ENCODE results near the gene SCAMP2. TPM values are rescaled to one million over a fixed set of nuclear protein-coding genes. Genes with fewer than 3 reads are reported as not detected.
"Not testable (repeated sequence)": the region's sequence is repeated elsewhere in the genome, so short reads cannot be mapped to it uniquely, and the experiment has no call there.

Gene SCAMP2, protein sequence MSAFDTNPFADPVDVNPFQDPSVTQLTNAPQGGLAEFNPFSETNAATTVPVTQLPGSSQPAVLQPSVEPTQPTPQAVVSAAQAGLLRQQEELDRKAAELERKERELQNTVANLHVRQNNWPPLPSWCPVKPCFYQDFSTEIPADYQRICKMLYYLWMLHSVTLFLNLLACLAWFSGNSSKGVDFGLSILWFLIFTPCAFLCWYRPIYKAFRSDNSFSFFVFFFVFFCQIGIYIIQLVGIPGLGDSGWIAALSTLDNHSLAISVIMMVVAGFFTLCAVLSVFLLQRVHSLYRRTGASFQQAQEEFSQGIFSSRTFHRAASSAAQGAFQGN
- total RNA-seq = 115 TPM
- long read RNA-seq, transcript SCAMP2-211 (6 exons, 867 nt) = minor isoform, 8 of 230 reads
- long read RNA-seq, transcript SCAMP2-201 (9 exons, 2,453 nt) = major isoform, 174 of 230 reads
- long read RNA-seq, partial matches to known transcripts = 26 of 230 reads
- long read RNA-seq, other reads (novel, unspliced or antisense) = 20 of 230 reads

DNA sequence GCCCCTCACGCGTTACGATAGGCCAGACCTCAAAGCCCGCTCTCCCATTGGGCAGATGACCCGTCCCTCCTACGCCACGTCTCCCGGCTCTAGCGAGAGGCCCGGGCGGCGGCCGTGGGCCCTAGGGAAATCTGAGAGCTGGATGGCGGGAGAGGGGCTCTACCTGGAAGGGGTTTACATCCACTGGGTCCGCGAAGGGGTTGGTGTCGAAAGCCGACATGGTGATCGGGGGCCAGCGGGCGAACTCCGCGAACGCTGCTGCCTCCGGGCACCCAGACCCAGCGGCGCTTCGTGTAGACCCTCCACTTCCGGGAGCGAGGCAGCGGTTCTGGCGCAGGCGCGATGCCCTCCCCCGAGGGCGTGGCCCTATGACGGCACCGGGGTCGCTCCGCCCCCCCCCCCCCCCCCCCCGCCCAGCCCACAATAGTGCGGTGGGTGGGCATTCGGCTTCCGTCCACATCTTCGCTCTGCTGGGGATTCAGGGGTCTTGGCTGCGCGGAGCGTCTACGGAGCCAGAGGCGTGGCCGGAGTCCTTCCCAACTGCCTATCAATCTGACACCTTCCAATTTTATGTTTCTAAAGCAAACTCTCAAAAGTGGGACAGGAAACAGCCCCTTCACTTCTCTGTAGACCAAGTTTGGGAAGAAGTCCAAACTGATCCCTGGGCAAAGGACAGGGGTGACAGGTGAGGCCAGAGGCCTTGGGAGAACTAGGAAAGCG lies at the start of gene SCAMP2:
SCAMP2 (minus strand) TSS at position 330 of the 720 bp plus-strand sequence; CDS start at position 220, 110 bp downstream.
- intact Hi-C loops (cut with DNase I) = no loop called here
- Histone ChIP-seq H3K4me3 (peak within 1 kb of the TSS; percentile 70), H3K27me3 (no peaks in the 10 kb centered on the region), H3K27ac (peak within 1 kb of the TSS; percentile 97), H3K9me3 (no peaks in the 10 kb centered on the region), H3K36me3 (no peaks in the 10 kb centered on the region), H3K4me1 (peaks cover 42% of the 10 kb centered on the region)
- TF ChIP-seq, protein P1, sequence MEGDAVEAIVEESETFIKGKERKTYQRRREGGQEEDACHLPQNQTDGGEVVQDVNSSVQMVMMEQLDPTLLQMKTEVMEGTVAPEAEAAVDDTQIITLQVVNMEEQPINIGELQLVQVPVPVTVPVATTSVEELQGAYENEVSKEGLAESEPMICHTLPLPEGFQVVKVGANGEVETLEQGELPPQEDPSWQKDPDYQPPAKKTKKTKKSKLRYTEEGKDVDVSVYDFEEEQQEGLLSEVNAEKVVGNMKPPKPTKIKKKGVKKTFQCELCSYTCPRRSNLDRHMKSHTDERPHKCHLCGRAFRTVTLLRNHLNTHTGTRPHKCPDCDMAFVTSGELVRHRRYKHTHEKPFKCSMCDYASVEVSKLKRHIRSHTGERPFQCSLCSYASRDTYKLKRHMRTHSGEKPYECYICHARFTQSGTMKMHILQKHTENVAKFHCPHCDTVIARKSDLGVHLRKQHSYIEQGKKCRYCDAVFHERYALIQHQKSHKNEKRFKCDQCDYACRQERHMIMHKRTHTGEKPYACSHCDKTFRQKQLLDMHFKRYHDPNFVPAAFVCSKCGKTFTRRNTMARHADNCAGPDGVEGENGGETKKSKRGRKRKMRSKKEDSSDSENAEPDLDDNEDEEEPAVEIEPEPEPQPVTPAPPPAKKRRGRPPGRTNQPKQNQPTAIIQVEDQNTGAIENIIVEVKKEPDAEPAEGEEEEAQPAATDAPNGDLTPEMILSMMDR (IDR thresholded peaks at IDR 0.05) = no peak
- ATAC-seq (peak; percentile 95), DNase-seq (peak; percentile 97)

DNA sequence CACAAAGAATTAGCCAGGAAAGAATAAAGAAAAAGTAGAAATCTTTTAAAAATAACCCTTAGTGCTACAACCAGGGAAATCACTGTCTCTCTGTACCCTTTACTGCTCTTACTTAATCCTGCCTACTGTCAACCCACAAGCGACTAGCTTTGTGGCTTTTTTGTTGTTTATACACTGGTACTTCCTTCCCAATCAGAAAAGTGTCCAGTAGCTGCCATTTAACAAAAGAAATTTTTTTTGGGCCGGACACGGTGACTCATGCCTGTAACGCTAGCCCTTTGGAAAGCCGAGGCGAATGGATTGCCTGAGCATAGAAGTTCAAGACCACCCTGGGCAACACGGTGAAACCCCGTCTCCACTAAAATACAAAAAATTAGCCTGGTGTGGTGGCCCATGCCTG lies 47.3 kb upstream of the SCAMP2 start:
- no peaks in the 10 kb centered on the region for H3K27me3 ChIP-seq
- H3K27ac ChIP-seq = no peak overlapping the region
- peak; percentile 17 for DNase-seq
- no peak overlapping the region for H3K4me3 ChIP-seq
- peak; percentile 54 for ATAC-seq
- H3K36me3 ChIP-seq = peaks cover 99% of the 10 kb centered on the region
- H3K9me3 ChIP-seq = no peaks in the 10 kb centered on the region
- TF ChIP-seq, protein P1 (IDR thresholded peaks at IDR 0.05) = no peak
- intact Hi-C loops (cut with DNase I) = no loop called here
- peaks cover 8% of the 10 kb centered on the region for H3K4me1 ChIP-seq

DNA sequence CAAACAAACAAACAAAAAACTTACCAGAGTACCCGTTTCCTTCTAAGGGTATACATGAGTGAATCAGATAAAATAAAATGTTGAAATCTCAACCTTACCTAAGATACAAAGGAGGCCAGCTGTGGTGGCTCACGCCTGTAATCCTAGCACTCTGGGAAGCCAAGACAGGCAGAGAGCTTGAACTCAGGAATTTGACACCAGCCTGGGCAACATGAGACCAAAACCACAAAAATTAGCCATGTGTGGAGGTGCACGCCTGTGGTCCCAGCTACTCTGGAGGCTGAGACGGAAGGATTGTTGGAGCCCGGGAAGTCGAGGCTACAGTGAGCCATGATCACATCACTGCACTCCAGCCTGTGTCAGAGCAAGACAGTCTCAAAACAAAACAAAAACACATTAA lies 44.5 kb upstream of the SCAMP2 start:
- TF ChIP-seq, protein P1 (IDR thresholded peaks at IDR 0.05) = no peak
- intact Hi-C loops (cut with DNase I) = no loop called here
- DNase-seq = peak; percentile 12
- no peak overlapping the region for H3K4me3 ChIP-seq
- no peaks in the 10 kb centered on the region for H3K9me3 ChIP-seq
- peaks cover 8% of the 10 kb centered on the region for H3K4me1 ChIP-seq
- no peak overlapping the region for H3K27ac ChIP-seq
- ATAC-seq = no peak
- peaks cover 91% of the 10 kb centered on the region for H3K36me3 ChIP-seq
- H3K27me3 ChIP-seq = no peaks in the 10 kb centered on the region

DNA sequence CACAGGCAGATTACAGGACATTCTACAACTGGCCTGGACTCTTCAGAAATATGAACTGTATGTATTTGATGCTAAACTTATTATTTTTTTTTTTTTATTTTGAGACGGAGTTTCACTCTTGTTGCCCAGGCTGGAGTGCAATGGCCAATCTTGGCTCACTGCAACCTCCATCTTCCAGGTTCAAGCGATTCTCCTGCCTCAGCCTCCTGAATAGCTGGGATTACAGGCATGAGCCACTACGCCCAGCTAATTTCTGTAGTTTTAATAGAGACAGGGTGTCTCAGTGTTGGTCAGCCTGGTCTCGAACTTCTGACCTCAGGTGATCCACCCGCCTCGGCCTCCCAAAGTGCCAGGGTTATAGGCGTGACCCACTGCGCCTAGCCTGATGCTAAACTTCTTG lies 40.6 kb upstream of the SCAMP2 start:
- H3K4me1 ChIP-seq; H3K27me3 ChIP-seq; H3K9me3 ChIP-seq; H3K27ac ChIP-seq; intact Hi-C loops (cut with DNase I); ATAC-seq; H3K4me3 ChIP-seq: not testable (repeated sequence)
- peaks cover 53% of the 10 kb centered on the region for H3K36me3 ChIP-seq
- peak; percentile 17 for DNase-seq

DNA sequence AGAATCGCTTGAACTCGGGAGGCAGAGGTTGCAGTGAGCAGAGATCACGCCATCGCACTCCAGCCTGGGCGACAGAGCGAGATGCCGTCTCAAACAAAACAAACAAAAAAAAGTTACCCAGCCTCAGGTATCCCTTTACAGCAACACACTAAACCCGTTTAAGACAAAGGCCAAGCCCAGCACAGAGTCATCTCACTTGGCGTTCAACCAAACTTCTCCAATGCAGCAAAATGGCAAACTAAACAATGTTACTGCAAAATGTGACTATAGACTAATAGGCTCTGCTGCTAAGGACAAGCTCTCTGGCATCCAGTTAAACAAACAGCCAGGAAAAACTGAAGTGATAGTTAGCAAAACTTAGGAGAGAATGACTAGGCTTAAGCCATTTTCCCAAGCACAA lies 39.9 kb upstream of the SCAMP2 start:
- ATAC-seq = no peak
- TF ChIP-seq, protein P1 (IDR thresholded peaks at IDR 0.05) = no peak
- intact Hi-C loops (cut with DNase I) = no loop called here

DNA sequence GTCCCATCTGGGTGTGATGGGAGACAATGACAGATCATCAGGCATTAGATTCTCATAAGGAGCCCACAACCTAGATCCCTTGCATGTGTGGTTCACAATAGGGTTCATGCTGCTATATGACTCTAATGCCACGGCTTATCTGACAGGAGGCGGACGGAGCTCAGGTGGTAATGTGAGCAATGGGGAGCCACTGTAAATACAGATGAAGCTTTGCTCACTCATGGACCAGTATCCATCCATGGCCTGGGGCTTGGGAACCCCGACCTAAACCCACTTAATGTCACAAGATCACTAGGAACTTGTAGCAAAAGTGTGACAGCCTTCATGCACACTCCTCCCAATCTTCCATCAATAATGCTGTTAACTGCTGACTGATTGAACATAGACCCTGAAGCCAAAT lies 35.5 kb upstream of the SCAMP2 start:
- H3K4me3 ChIP-seq = no peak overlapping the region
- ATAC-seq (no peak), DNase-seq (peak; percentile 33)
- intact Hi-C loops (cut with DNase I) = no loop called here
- no peaks in the 10 kb centered on the region for H3K9me3 ChIP-seq
- peaks cover 15% of the 10 kb centered on the region for H3K4me1 ChIP-seq
- TF ChIP-seq, protein P1 (IDR thresholded peaks at IDR 0.05) = no peak
- H3K36me3 ChIP-seq = peaks cover 23% of the 10 kb centered on the region
- no peaks in the 10 kb centered on the region for H3K27me3 ChIP-seq
- H3K27ac ChIP-seq = no peak overlapping the region

More for the DNA sequence above, 39.9 kb upstream of the SCAMP2 start:
- H3K9me3 ChIP-seq = no peaks in the 10 kb centered on the region
- no peak overlapping the region for H3K27ac ChIP-seq
- H3K4me1 ChIP-seq = no peaks in the 10 kb centered on the region
- H3K4me3 ChIP-seq = no peak overlapping the region
- no peaks in the 10 kb centered on the region for H3K27me3 ChIP-seq
- DNase-seq = no peak
- peaks cover 45% of the 10 kb centered on the region for H3K36me3 ChIP-seq

Data from upper lobe of right lung (tissue), 1 donor.